Measurements from ENCODE around the gene ATG4C.

DNA sequence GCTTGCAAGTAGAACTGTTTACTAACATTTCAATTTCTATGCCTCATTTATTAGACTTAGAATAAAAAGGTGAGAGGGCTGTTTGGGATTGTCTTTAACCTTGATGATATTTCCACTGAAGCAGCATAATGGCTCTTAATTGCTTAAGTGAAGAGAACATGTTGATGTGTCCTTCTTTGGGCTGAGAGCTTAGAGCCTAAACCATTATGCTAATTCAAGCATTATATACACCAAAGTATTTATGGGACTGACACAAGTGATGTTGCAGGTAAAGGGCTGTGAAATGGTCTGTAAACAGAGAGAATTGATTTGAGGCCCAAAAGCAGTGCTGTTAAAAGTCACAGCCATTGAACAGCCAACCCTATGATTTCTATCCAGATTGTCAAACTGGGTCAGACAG is 113.9 kb downstream of the ATG4C start:
- no peak for TF ChIP-seq EZH2phosphoT487 (IDR thresholded peaks at IDR 0.05; ENCODE audit: insufficient read depth, low read depth)
- no peak for TF ChIP-seq EZH2 (IDR thresholded peaks at IDR 0.05; ENCODE audit: insufficient read depth, poor library complexity, severe bottlenecking)

Data from GM23248 (cell line).